ENCODE data around the gene ARCN1. TPM values are rescaled to one million over a fixed set of nuclear protein-coding genes. Genes with fewer than 3 reads are reported as not detected.
"Not testable (repeated sequence)": the region's sequence is repeated elsewhere in the genome, so short reads cannot be mapped to it uniquely, and the experiment has no call there.

Gene ARCN1
- total RNA-seq, 1 donor from 2014 or later = 134 TPM

DNA sequence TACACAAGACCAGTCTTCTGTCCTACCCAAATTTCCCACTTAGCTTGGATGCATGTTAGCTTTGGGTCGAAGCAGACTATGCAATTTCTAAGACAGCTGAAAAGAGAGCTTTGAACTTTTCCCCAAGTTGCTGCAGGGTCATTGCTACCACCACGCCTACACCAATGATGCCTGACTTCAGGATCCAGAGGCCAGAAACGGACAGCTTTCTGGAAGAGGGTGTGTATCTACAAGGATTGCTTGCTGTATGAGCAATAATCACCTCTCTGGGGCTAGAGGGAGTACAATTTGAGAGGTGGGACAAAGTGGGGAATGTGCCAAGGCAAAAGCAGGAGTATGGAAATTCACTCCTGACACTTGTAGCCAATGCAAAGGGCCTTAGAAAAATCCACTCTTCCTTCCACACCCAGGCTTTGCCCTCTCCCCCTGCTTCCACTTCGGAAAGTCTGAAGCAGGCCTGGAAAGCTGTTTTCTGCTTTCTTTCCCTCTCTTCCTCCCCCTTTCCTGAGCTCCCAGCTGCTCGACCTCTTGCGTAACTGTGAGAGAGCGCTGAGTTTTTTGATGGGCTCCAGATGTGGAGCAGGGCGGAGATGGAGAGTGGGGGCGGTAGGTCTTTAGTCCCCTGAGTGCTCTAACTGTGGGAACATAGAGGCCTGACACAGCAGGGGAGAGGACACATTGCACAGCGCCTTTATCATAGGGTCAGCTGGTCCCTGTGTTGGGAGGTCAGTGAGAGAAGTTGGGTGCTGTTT lies 33.1 kb downstream of the ARCN1 start:
- DNase-seq (ENCODE audit: low spot score) = peak; percentile 76

DNA sequence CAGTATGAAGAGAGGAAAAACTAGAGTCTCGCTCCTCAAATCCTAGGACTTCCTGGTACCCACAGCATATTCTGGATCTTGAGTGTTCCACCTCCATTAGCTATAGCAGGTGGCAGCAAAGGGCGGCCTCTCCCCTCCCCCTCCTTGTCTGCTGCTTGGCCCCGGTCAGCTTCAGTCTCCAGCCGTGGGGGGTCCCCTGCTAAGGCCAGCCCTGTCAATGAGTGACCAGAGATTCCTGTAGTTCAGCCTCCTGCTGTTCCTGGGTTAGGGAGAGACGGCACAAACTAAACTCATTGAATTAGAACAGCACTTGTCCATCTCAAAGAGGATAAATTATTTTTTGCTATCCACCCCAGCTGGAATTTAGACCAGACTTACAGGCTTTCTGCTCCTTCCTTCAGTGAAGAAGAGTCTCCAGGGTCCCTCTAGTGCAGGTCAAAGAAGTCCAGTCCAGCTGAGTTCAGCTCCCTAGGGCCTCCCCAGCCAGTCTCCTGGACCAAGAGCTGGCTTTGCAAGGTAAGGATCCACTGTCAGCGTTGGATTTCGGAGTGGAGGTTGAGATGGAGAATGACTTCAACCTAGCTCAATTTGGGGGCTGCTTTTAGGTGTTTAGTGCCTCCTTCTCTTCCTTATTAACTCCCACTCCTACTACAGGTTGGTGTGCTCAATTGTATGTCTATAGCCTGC lies 34.1 kb downstream of the ARCN1 start:
- DNase-seq (ENCODE audit: low spot score) = no peak

DNA sequence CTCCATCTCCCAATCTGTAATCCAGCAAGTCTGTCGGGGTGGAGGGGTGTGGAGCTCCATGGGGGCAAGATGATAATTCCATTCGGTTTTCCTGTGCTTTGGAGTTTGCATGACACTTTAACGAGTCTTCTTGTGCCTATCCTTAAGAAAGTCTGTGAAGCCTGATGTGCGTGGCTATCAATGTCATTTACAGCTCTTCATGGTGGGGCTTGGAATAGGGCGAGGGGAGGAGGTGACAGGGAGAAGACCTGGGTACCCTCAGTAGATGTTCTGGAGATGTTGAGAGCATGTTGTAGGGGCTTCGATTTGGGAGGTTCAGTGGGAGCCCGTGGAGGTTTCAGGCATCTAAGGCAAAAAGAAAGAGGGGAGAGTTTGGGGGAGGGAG lies 34.6 kb downstream of the ARCN1 start:
- no peak for DNase-seq (ENCODE audit: low spot score)

DNA sequence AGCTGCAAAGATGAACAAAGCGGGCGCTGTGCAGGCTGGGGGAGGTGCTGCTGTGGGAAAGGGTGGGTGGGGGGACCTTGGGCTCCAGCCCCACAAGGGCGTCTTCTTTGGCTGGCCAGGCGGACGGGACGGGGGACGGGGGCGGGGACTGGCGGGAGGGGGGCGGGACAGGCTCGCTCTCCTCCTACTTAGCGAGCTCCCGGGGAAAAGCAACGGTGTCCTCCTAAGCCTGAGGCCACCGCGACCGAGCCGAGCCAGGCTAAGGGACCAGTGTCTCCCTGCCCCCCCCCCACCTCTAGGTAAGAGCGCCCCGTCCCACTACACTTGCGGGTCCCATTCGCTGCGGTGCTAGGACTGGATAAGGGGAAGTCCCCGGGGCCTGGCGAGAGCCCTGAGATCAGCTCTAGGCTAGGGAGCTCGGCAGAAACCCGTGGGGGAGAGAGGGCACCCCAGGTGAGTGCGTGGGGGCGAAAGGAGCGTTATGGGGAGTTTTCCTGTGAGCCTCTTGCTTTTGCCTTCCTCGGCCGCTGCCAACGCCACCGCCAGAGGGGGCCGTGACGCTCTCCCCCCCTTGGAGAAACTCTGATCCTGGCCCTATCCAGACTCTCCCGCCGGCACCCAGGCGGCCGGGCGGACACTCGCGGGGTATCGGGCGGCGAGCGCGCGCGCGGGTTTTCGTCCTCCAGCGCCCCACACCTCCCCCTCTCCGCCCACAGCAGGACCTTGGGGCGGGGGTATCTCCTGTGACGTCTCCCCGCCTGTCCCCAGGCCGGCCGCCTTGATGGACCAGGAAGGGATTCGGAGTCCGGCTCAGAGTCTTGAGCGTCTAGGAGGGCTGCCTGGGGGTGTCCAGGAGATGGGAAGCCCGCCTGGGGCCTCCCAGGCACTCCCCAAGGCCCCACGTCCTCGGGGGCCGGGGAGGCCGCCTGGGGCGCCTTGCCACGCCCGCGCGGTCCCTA lies 35.5 kb downstream of the ARCN1 start, which contains the start of gene PHLDB1:
TSS of gene PHLDB1 (plus strand) at position 215 of the 959 bp plus-strand sequence. CDS start 6,222 bp downstream, outside the sequence.
- no peak for DNase-seq (ENCODE audit: low spot score)

DNA sequence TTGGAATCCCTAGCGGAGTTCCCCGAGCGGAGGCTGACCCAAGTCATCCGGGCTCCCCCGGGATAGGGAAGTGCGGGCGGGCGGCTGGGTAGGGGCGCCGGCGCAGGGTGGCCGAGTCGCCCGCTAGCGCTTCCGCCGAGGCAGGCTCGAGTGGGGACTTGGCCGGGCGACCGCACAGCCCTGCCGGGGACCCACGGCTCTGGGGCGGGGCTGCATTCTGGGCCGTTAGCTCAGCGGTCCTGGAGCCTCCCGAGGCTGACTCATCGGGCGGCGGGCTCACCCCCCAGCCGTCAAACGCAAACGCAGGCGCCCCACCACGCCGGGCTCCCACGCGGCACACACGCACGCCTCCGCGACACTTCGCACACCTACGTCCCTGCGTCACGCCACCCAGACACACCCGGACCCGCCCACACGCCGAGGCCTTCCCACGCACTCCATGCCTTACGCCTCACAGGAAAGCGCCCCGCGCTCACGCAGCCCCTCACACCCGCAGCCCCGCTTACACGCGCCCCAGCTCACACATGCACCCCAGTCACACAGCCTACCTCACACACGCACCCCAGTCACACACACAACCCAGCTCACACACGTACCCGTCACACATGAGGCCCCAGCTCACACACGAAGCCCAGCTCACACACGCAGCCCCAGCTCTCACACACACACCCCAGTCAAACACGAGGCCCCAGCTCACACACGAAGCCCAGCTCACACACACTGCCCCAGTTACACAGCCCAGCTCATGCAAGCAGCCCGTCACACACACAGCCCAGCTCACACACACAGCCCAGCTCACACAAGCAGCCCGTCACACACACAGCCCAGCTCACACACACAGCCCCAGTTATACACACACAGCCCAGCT lies 36.4 kb downstream of the ARCN1 start:
- no peak for DNase-seq (ENCODE audit: low spot score)

DNA sequence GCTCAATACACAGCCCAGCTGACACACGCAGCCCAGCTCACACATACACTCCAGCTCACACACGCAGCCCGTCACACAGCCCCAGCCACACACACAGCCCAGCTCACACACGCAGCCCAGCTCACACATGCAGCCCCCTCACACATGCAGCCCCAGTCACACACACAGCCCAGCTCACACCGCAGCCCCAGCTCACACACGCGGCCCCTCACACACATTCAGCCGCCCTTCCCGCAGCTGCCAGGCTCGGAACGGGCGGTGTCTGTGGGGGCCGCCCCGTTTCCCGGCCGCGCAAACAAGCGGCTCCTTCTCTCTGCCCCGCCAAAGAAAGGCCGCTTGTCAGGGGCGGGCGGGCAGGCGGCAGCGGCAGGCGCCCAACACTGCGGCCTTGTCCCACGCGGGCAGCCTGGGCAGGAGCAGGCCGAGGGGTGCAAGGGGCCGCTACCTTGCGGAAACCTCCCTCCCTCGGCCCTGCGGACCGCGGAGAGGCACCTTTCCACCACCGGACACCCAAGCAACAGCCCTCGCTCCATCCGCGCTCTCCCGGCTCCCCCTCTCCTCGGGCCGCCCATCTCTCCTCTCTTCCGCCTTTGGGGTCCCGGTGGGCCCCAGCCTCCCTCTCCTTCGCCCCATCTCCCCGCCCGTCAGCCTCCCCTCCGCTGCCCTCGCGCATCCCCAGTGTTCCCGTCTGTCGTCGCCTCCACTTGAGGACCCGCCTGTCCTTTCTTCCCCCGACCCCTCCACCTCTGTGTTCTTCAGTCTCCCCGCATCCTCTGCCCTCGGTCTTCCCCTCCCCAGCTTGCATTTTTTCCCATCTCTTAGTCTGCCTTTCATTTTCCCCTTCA lies 37.4 kb downstream of the ARCN1 start:
- DNase-seq (ENCODE audit: low spot score) = no peak

DNA sequence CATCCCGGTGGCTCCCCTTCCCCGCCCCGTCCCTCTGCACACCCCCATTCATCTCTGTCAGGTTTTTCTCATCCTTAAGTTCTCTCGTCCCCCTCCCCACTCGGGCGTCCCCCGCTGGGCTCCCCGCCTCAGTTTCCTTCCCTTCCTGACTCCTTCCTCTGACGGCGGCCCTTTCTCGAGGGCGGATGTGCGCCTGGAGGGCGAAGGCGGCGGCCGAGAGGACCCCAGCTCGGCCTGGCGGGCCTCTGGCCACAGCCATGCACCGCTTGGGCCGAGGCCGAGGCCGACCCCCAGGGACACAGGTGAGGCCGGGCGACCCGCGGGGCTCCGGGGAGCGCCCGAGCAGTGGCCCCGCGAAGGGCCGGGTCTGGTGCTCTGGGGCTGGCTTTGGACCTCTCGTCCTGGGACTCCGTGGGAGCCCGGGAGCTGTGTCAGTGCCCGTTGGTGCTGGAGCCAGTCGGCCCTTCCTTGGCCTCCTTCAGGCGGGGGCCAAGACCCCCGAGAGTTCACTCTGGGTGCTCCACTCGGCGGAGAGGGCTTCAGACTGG lies 38.1 kb downstream of the ARCN1 start:
- no peak for DNase-seq (ENCODE audit: low spot score)

DNA sequence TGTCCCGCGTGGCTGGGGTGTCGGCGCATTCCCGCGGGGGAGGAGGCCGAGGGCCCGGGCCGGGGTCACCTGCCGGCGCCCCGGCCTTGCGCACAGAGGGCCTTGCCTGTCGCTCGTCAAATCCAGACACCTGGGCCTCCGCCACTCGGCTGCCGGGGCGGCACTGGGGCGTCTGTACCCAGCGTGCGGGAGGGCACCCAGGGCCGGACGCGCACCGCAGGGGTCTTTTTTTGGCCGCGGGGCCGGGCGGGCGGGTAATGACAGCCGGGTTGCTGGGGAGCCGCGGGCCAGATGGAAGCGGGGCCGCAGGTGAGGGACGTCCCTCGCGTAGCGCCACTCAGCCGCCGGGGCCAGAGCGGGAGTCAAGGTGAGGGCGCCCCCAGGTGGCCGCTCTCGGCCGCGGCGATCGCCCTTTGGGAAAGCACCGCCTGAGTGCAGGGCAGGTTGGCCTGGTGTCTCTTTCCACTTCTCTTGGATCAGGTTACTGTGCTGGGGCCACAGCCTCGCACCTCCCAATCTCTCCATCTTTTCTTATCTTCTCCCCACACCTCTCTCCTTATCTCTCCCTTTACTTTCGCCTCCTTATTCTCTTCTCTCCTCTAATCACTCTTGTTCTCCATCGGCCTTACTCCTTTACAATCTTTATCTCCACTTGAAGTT lies 38.7 kb downstream of the ARCN1 start:
- peak; percentile 80 for DNase-seq (ENCODE audit: low spot score)

DNA sequence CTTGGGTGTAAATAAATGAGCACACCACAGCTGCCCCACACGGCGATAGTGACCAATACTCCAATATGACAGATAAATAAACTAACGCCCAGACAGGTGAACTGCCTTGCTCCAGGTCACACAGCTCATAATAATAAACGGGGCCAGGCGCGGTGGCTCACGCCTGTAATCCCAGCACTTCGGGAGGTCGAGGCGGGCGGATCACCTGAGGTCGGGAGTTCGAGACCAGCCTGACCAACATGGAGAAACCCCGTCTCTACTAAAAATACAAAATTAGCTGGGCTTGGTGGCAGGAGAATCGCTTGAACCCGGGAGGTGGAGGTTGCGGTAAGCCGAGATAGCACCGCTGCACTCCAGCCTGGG lies 39.2 kb downstream of the ARCN1 start:
- not testable (repeated sequence) for DNase-seq (ENCODE audit: low spot score)

DNA sequence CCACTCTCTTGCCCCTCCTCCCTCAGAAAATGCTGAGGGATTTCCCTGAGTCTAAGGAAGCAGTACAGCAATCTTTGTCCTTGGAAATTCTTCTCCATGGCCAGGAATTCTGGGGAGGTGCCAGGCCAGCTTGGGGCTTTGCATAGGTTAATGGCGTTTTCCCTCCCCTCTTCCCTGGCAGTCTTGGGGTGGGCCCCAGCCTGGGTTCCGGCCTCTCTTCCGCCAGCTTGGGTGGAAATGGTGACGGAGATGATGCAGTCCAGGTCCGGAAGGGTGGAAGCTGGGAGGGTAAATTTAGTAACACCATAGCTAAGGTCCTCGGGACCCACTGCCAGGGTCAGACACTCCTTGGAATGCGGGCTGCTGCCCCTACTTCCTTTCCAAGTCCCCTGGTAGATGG lies 40.2 kb downstream of the ARCN1 start:
- no peak for DNase-seq (ENCODE audit: low spot score)

DNA sequence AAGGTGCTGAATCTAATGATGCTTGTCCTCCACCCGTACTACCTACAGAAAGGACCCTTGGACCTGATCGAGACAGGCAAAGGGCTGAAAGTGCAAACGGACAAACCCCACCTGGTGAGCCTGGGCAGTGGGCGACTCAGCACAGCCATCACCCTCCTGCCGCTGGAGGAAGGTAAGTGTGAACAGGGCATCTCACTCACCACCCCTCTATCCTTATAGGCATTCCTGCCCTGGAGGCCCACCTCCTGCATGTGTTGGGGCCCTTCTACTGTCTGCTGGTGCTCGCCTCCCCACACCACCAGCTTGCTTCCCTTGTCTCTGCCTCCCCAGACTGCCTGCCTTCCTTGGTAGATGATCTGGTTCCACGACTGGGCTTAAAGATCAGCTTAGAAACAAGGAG lies 42.3 kb downstream of the ARCN1 start:
- DNase-seq (ENCODE audit: low spot score) = no peak

DNA sequence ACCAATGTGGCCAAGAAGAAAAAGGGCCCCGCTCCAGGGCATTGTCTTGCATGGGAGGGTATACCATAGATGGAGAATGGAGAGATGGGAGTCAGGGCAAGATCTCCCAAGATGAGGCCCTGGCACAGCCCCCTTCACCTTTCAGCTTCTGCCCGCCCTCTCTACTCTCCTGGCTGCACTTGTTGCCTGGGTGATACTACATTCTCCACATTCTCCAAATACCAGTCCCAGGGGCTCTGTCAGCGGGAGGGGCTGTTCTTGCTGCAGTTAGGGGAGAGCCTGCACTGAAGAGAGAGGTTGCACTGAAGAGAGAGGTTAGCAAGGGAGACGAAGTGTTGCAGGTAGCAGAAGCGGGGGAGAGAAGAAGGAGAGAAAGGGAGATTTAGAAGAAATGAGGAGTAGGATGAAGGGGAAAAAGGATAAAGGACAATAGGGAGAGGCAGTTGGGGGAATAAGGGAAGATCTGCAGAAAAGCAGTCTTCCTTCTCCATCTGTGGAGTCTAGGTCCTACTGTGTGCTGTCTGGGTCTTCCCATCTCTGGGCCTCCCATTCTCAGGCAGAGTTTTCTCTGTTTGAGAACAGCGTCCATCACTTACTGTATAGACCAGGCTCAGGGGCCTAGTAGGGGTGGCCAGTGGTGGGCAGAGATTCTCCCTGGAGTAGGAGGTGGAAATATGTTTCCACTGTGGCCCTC lies 43.2 kb downstream of the ARCN1 start:
- DNase-seq (ENCODE audit: low spot score) = no peak

DNA sequence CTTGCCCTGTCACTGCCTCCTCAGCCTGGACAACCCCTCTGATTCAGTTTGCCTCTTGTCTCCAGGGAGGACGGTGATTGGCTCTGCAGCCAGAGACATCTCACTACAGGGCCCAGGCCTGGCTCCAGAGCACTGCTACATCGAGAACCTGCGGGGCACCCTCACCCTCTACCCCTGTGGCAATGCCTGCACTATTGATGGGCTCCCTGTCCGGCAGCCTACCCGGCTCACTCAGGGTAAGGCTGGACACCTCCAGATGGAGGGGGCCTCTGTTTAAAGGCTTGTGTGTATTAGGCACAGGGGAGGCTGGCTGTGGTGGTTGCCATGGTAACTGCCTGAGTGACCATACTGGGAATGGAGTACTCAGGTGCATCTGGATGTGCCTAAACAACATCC lies 43.8 kb downstream of the ARCN1 start:
- DNase-seq (ENCODE audit: low spot score) = no peak

DNA sequence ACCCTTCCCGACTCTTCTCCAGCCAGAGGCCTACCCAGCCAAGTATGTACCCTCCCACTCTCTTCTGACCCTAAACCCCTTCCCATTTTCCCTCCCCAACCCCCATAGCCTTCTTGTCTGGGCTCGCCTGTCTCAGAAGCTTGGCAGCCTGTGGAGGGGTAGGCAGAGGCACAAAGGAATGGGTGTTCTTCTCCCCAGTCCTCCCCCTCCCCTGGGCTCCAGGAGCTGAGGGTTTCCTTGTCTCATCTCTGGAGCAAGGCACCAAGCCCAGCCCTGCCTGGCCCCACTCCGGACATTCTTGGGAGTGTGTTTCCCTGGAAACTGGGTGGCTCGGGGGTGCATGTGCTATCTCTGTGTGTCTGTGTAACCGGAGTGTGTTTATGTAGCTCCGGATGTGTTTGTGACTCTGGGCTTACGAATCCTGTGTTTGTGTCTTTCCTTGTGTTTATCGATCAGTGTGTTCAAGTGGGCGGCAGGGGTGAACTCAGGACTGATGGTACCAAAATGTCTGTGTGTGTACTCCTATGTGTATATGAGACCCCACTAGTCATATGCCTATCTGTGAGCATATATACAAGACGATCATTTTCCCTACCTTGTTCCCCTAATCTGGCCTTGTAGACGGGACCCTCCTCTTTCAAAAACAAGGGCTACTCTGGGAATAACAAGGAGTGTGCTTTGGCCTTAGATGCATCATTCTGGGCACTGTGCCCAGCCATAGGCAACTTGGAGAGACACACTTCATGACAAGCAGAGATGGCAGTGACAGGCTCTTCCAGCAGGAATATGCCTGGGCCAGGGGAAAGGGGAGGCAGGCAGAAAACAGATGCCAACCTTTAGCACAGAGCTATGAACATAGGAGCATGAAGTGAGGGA lies 46.1 kb downstream of the ARCN1 start:
- peak; percentile 74 for DNase-seq (ENCODE audit: low spot score)

DNA sequence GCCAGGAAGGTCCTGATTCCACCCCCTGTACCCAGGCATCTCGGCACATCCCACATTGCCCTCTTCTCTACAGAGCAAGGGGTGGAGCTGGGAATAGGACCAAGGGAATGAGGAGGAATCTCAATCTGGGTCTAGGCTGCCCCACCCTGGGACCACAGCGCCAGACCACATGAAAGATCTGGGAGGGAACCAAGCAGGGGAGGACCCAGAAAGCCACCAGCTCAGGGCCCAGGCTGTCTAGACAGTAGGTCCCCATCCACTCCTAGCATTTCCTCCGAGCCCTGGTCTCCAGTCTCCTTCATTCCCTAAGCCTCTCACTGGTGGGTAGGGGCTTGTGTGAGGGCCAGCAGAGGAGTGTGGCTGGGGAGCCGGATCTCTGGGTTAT lies 46.8 kb downstream of the ARCN1 start:
- DNase-seq (ENCODE audit: low spot score) = no peak

DNA sequence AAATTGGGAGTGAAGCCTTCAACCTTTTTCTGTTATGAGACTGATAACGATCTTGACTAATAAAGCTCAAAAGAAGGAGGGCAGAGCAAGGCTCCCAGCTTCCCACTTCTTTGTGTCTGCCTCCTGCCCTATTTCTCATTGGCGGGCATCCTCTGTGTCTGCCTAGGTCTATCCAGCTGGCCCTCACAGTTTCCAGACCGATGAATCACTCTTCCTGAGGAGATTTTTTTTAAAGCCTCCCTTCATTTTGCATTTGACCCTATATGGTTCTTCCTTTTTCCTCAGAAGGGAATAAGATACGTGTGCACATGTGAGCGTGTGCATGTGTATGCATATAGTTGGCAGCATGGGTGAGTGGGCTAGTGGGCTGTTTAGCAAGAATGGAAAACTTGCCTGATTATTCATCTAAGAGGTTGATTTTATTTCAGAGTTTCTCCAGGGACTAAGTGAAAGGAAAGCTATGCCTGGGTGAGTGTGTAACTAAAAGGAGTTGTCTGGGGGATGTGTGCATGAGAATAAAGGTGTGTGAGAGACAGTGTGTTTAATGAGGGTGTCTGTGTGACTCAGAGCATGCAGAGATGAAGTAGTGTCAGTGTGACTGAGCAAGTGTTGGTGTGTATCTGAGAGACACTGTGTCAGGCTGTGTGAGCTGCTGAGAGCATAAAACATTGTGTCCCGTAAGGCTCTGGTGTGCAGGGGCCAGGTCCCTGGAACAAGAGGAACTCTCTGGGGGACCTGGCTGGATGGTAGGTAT lies 47.4 kb downstream of the ARCN1 start:
- peak; percentile 54 for DNase-seq (ENCODE audit: low spot score)

DNA sequence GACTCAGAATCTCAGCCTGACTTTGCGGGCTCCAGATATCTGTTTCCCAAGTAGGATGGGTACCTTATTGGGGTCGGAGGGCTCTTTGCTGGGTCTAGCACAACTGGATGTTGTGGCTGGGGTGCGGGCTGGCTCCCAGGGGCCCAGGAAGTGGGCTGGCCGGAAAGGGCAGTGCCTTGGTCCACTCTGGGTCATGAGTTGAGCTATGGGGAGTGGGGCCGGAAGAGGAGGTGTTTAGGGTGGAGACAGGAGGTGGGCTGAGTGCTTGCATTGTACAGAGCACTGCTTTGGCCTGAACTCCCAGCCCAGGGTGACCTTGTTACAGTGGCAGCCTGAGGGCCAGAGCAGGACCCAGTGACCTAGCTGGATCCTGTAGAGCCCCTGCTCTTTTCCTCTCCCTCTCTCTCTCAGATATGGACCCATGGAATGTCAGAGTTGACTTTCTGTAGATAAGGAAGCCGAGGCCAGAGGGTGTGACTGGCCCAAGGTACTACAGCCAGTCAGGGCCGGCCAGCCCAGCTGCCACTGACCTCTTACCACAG lies 48.4 kb downstream of the ARCN1 start:
- DNase-seq (ENCODE audit: low spot score) = no peak
